PFSK-1 (cell line): ENCODE data around the gene TMPRSS11B.

Source experiments
- POLR2AphosphoS5 ChIP-seq: IDR thresholded peaks from 2 replicates; pipeline ENCODE4 v1.6.1; 2012; ENCODE audit warnings: low read depth, mild to moderate bottlenecking, control low read depth, low read length, moderate library complexity
- REST ChIP-seq, 2 experiments: IDR thresholded peaks; 2 replicates each; pipeline versions ENCODE4 v1.6.1 to v1.8.0; 2011 to 2012; ENCODE audit warnings: low read depth in 2 of 2, low read length in 2 of 2, control low read depth in 1 of 2, inconsistent platforms in 1 of 2, mild to moderate bottlenecking in 1 of 2, moderate library complexity in 1 of 2; ENCODE audit not compliant: insufficient read depth in 1 of 2
- TAF1 ChIP-seq: IDR thresholded peaks from 2 replicates; pipeline ENCODE4 v1.6.1; 2012; ENCODE audit warnings: low read length, control low read depth, borderline replicate concordance; ENCODE audit not compliant: insufficient read depth

- TF ChIP-seq POLR2AphosphoS5 = no peak
- TF ChIP-seq TAF1 = no peak
- no peak for TF ChIP-seq REST (IDR thresholded peaks at IDR 0.05; ENCODE audit: insufficient read depth in 1 of 2, low read depth in 2 of 2, low read length in 2 of 2)
Measured at GRCh38 chr4:68187145-68187544, 58.3 kb downstream of the TMPRSS11B start.
